Fibroblast of lung (primary cell): ENCODE data around the gene ITPKB.

Experiments used
- CTCF ChIP-seq, 2 donors: IDR thresholded peaks in 1 of 2; conservative IDR thresholded peaks in 1 of 2; 1 replicate in 1 of 2; 2 replicates in 1 of 2; pipeline ENCODE4 v1.5.1; 2011 to 2012; ENCODE audit warnings: low read length in 2 of 2, control low read depth in 1 of 2, inconsistent platforms in 1 of 2, low read depth in 1 of 2, mild to moderate bottlenecking in 1 of 2
- EZH2 ChIP-seq: IDR thresholded peaks from 2 replicates; pipeline ENCODE4 v1.5.1; 2012; ENCODE audit warnings: low read length, control low read depth, mild to moderate bottlenecking; ENCODE audit errors: missing control alignments

- TF ChIP-seq CTCF (conservative IDR thresholded peaks at IDR 0.05 in 1 of 2, IDR thresholded peaks at IDR 0.05 in 1 of 2; ENCODE audit: low read depth in 1 of 2, low read length in 2 of 2) (no peak), EZH2 (no peak)
Measured at GRCh38 chr1:226662642-226663326, 76.3 kb downstream of the ITPKB start.
